CD4-positive, alpha-beta memory T cell (primary cell): ENCODE results near the gene LRRC8C. TPM values are rescaled to one million over a fixed set of nuclear protein-coding genes. Genes with fewer than 3 reads are reported as not detected.
"Not testable (repeated sequence)": the region's sequence is repeated elsewhere in the genome, so short reads cannot be mapped to it uniquely, and the experiment has no call there.

ENCODE experiments used
- CTCF ChIA-PET: fragments of 350-600 bp; sonication (Branson Sonifier 250); formaldehyde crosslinking; loops from one replicate; lab custom pipeline; 2021; ENCODE audit warnings: inconsistent platforms; ENCODE audit not compliant: partially characterized antibody; lab: Charles Lee
- POLR2A ChIA-PET: fragments of 350-600 bp; sonication (Branson Sonifier 250); formaldehyde crosslinking; loops from one replicate; lab custom pipeline; 2021; ENCODE audit not compliant: partially characterized antibody; lab: Charles Lee
- DNase-seq, 5 donors: peaks; one replicate each; pipeline versions ENCODE4 v3.0.0 to v3.0.0-alpha.2; 2020 to 2022; ENCODE audit warnings: mixed read lengths in 1 of 5
- H3K27ac ChIP-seq: one replicate; pipeline ENCODE4 v1.7.0; 2013; ENCODE audit warnings: low read depth, low read length
- H3K27me3 ChIP-seq: 2 replicates; pipeline ENCODE4 v1.7.0; 2013; ENCODE audit warnings: mild to moderate bottlenecking, low read length, moderate library complexity; ENCODE audit not compliant: insufficient read depth
- H3K36me3 ChIP-seq: 2 replicates; pipeline ENCODE4 v1.7.0; 2013; ENCODE audit warnings: mild to moderate bottlenecking, low read length, moderate library complexity; ENCODE audit not compliant: insufficient read depth
- H3K4me1 ChIP-seq: 2 replicates; pipeline ENCODE4 v1.7.0; 2013; ENCODE audit warnings: mild to moderate bottlenecking, low read length, moderate library complexity; ENCODE audit not compliant: insufficient read depth
- H3K4me3 ChIP-seq, 2 donors: one replicate each; pipeline ENCODE4 v1.7.0; 2013; ENCODE audit warnings: low read length in 2 of 2, mild to moderate bottlenecking in 1 of 2
- H3K9me3 ChIP-seq, 2 donors: one replicate each; pipeline ENCODE4 v1.7.0; 2013; ENCODE audit warnings: low read length in 2 of 2, control low read depth in 1 of 2; ENCODE audit not compliant: control insufficient read depth in 1 of 2
- H3K27ac Mint-ChIP-seq, 7 donors: one replicate each; pipeline ENCODE4 v1.8.0; 2020 to 2021; ENCODE audit warnings: mixed read lengths in 7 of 7, mild to moderate bottlenecking in 6 of 7, inconsistent platforms in 3 of 7, moderate library complexity in 3 of 7
- H3K27me3 Mint-ChIP-seq, 2 donors: one replicate each; pipeline ENCODE4 v1.8.0; 2020 to 2021; ENCODE audit warnings: mixed read lengths in 2 of 2
- H3K36me3 Mint-ChIP-seq, 2 donors: one replicate each; pipeline ENCODE4 v1.8.0; 2020 to 2021; ENCODE audit warnings: mixed read lengths in 2 of 2, inconsistent platforms in 1 of 2, mild to moderate bottlenecking in 1 of 2
- H3K4me1 Mint-ChIP-seq, 4 donors: one replicate each; pipeline ENCODE4 v1.8.0; 2020 to 2021; ENCODE audit warnings: mixed read lengths in 4 of 4, mild to moderate bottlenecking in 1 of 4
- H3K4me3 Mint-ChIP-seq, 8 donors: one replicate each; pipeline ENCODE4 v1.8.0; 2020 to 2021; ENCODE audit warnings: mixed read lengths in 8 of 8, mild to moderate bottlenecking in 7 of 8, moderate library complexity in 6 of 8, inconsistent platforms in 3 of 8
- H3K9me3 Mint-ChIP-seq, 8 donors: one replicate each; pipeline ENCODE4 v1.8.0; 2020 to 2021; ENCODE audit warnings: mixed read lengths in 8 of 8, mild to moderate bottlenecking in 5 of 8, inconsistent platforms in 3 of 8, moderate library complexity in 1 of 8
- intact Hi-C: fragments of 100-400 bp; cut with micrococcal nuclease; formaldehyde crosslinking; loops from one replicate; pipeline ENCODE4 v1.15.1; 2023
- polyA plus RNA-seq, 2 donors: library from polyadenylated mRNA; unstranded; fragments of 300-500 nt; fragmentation: Illumina TruSeq; gene quantifications; one replicate each; pipeline ENCODE4 v1.2.3, GENCODE V29; 2021
- total RNA-seq, 2 experiments: library from RNA; stranded (reverse); gene quantifications; one replicate each; pipeline ENCODE4 v1.2.3, GENCODE V29; 2021

The LRRC8C gene
- total and polyA plus RNA-seq, 4 experiments from 2014 or later: 21.2 to 57.1 (median 43.4) TPM

- no peak overlapping the region for H3K27ac ChIP-seq
- H3K4me3 ChIP-seq: no peak overlapping the region
- DNase-seq: no peak
- H3K4me1 ChIP-seq: peaks cover 67% of the 10 kb centered on the region
- peak overlapping the region; percentile 83 to 99 (median 95) for H3K27ac Mint-ChIP-seq
- POLR2A ChIA-PET: interaction anchor here (0.6 to 30.2 kb wide), 9 partner anchors 10 to 131 kb away, joined by 3 to 813 read pairs (median 35); no protein-coding TSS in a partner anchor
- no peaks in the 10 kb centered on the region for H3K36me3 ChIP-seq
- intact Hi-C loops: no loop called here
- peaks cover 8 to 17% of the 10 kb centered on the region in 2 donors for H3K36me3 Mint-ChIP-seq
- no peaks in the 10 kb centered on the region for H3K9me3 ChIP-seq
- no peaks in the 10 kb centered on the region for H3K27me3 ChIP-seq
- peaks cover 0 to 1% (median 0%) of the 10 kb centered on the region in 8 donors for H3K9me3 Mint-ChIP-seq
- CTCF ChIA-PET: interaction anchor here (1.2 to 32.4 kb wide), 7 partner anchors 12 to 147 kb away, joined by 3 to 688 read pairs (median 29); no protein-coding TSS in a partner anchor
- H3K4me1 Mint-ChIP-seq: peaks cover 51 to 84% (median 62%) of the 10 kb centered on the region in 4 donors
- H3K27me3 Mint-ChIP-seq: no peaks in the 10 kb centered on the region
- peak overlapping the region in 6 of 8 donors; percentile 36 to 80 (median 70) for H3K4me3 Mint-ChIP-seq
These were observed 3.8 kb upstream of the LRRC8C start for GRCh38 chr1:89629146-89629545.

- CTCF ChIA-PET: interaction anchor here (1.2 to 32.4 kb wide), 13 partner anchors 7 to 147 kb away, joined by 3 to 688 read pairs (median 8); no protein-coding TSS in a partner anchor
- peaks cover 67% of the 10 kb centered on the region for H3K4me1 ChIP-seq
- H3K27me3 Mint-ChIP-seq, H3K9me3 ChIP-seq, H3K27me3 ChIP-seq, H3K27ac ChIP-seq, intact Hi-C loops, H3K36me3 ChIP-seq, H3K4me3 ChIP-seq, H3K9me3 Mint-ChIP-seq: not testable (repeated sequence)
- DNase-seq: peak in 1 of 5 donors; percentile 22
- peak overlapping the region in 7 of 8 donors; percentile 57 to 99 (median 69) for H3K4me3 Mint-ChIP-seq
- peak overlapping the region; percentile 70 to 99 (median 97) for H3K27ac Mint-ChIP-seq
- H3K36me3 Mint-ChIP-seq: peaks cover 8 to 20% of the 10 kb centered on the region in 2 donors
- POLR2A ChIA-PET: interaction anchor here (0.6 to 30.2 kb wide), 11 partner anchors 10 to 131 kb away, joined by 3 to 813 read pairs (median 35); no protein-coding TSS in a partner anchor
- H3K4me1 Mint-ChIP-seq: peaks cover 52 to 88% (median 66%) of the 10 kb centered on the region in 4 donors
These were observed 3.3 kb upstream of the LRRC8C start for GRCh38 chr1:89629600-89629999.

GRCh38 chr1:89630048-89630447 lies 2.9 kb upstream of the LRRC8C start:
- no peak overlapping the region for H3K4me3 ChIP-seq
- Mint-ChIP-seq H3K27ac (peak overlapping the region; percentile 91 to 99 (median 98)), H3K27me3 (no peaks in the 10 kb centered on the region), H3K9me3 (peaks cover 0 to 1% (median 0%) of the 10 kb centered on the region in 8 donors), H3K36me3 (peaks cover 8 to 18% of the 10 kb centered on the region in 2 donors), H3K4me3 (peak overlapping the region in 7 of 8 donors; percentile 49 to 99 (median 69)), H3K4me1 (peaks cover 54 to 87% (median 68%) of the 10 kb centered on the region in 4 donors)
- no peaks in the 10 kb centered on the region for H3K9me3 ChIP-seq
- intact Hi-C loops: loop anchor here (5.0 kb wide), 2 partner anchors 227 to 357 kb away; no protein-coding TSS in a partner anchor
- DNase-seq: peak in 2 of 5 donors; percentile 28 to 38
- peak overlapping the region; percentile 96 for H3K27ac ChIP-seq
- CTCF ChIA-PET: interaction anchor here (1.2 to 32.4 kb wide), 13 partner anchors 7 to 646 kb away, joined by 4 to 688 read pairs (median 8); no protein-coding TSS in a partner anchor
- POLR2A ChIA-PET: interaction anchor here (0.6 to 30.2 kb wide), 15 partner anchors 9 to 130 kb away, joined by 3 to 813 read pairs (median 10); partner anchors contain the start of gene LRRC8B
- peaks cover 68% of the 10 kb centered on the region for H3K4me1 ChIP-seq
- no peaks in the 10 kb centered on the region for H3K27me3 ChIP-seq
- H3K36me3 ChIP-seq: no peaks in the 10 kb centered on the region

- no peaks in the 10 kb centered on the region for H3K27me3 ChIP-seq
- H3K9me3 ChIP-seq: no peaks in the 10 kb centered on the region
- peaks cover 59 to 90% (median 74%) of the 10 kb centered on the region in 4 donors for H3K4me1 Mint-ChIP-seq
- H3K4me3 ChIP-seq: peak overlapping the region; percentile 19 to 73
- peak overlapping the region; percentile 89 to 99 (median 94) for H3K4me3 Mint-ChIP-seq
- no peaks in the 10 kb centered on the region for H3K27me3 Mint-ChIP-seq
- H3K36me3 ChIP-seq: no peaks in the 10 kb centered on the region
- peaks cover 74% of the 10 kb centered on the region for H3K4me1 ChIP-seq
- peaks cover 0 to 21% of the 10 kb centered on the region in 2 donors for H3K36me3 Mint-ChIP-seq
- DNase-seq: peak in 1 of 5 donors; percentile 41
- peaks cover 0 to 1% (median 0%) of the 10 kb centered on the region in 8 donors for H3K9me3 Mint-ChIP-seq
- ChIA-PET CTCF (interaction anchor here (1.0 to 32.4 kb wide), 16 partner anchors 9 to 152 kb away, joined by 3 to 688 read pairs (median 5); no protein-coding TSS in a partner anchor), POLR2A (interaction anchor here (0.6 to 30.2 kb wide), 18 partner anchors 9 to 211 kb away, joined by 3 to 813 read pairs (median 16); partner anchors contain the start of gene LRRC8B)
- H3K27ac ChIP-seq: peak overlapping the region; percentile 96
- intact Hi-C loops: loop anchor here (1.0 to 5.0 kb wide), 7 partner anchors 24 to 355 kb away; partner anchors contain the start of gene LRRC8B
- H3K27ac Mint-ChIP-seq: peak overlapping the region; percentile 96 to 99 (median 98)
These were observed 884 bp upstream of the LRRC8C start for GRCh38 chr1:89631816-89632656.

GRCh38 chr1:89633248-89633799 lies 404 bp downstream of the LRRC8C start:
- intact Hi-C loops: loop anchor here (1.0 to 5.0 kb wide), 5 partner anchors 65 to 354 kb away; no protein-coding TSS in a partner anchor
- H3K27me3 ChIP-seq: no peaks in the 10 kb centered on the region
- POLR2A ChIA-PET: interaction anchor here (0.9 to 30.2 kb wide), 20 partner anchors 10 to 210 kb away, joined by 3 to 813 read pairs (median 10); partner anchors contain the start of gene LRRC8D
- H3K4me1 ChIP-seq: peaks cover 76% of the 10 kb centered on the region
- peak; percentile 65 to 76 (median 73) for DNase-seq
- H3K36me3 Mint-ChIP-seq: peaks cover 0 to 29% of the 10 kb centered on the region in 2 donors
- H3K4me3 ChIP-seq: peak overlapping the region; percentile 73 to 89
- H3K4me1 Mint-ChIP-seq: peaks cover 63 to 90% (median 75%) of the 10 kb centered on the region in 4 donors
- CTCF ChIA-PET: interaction anchor here (0.7 to 32.4 kb wide), 15 partner anchors 10 to 130 kb away, joined by 3 to 688 read pairs (median 5); no protein-coding TSS in a partner anchor
- no peaks in the 10 kb centered on the region for H3K36me3 ChIP-seq
- H3K9me3 Mint-ChIP-seq: peaks cover 0 to 1% (median 0%) of the 10 kb centered on the region in 8 donors
- H3K9me3 ChIP-seq: no peaks in the 10 kb centered on the region
- H3K4me3 Mint-ChIP-seq: peak overlapping the region; percentile 96 to 98 (median 98)
- H3K27me3 Mint-ChIP-seq: no peaks in the 10 kb centered on the region
- H3K27ac Mint-ChIP-seq: peak overlapping the region; percentile 95 to 99 (median 96)
- H3K27ac ChIP-seq: peak overlapping the region; percentile 96
